K562 (cell line): Measurements from ENCODE around the gene IL11. TPM values are rescaled to one million over a fixed set of nuclear protein-coding genes. Genes with fewer than 3 reads are reported as not detected.

ENCODE experiments used
- CBFA2T3 ChIP-seq: fragments of 450-650 bp; IDR thresholded peaks from 2 replicates; pipeline ENCODE4 v1.6.1; 2017
- CGGBP1 ChIP-seq: fragments of 250-450 bp; sonication (Bioruptor Pico); IDR thresholded peaks from 2 replicates; pipeline ENCODE4 v1.9.0; 2021; ENCODE audit warnings: mild to moderate bottlenecking
- ETS2 ChIP-seq: IDR thresholded peaks from 2 replicates; pipeline ENCODE4 v1.6.1; 2016; ENCODE audit warnings: borderline replicate concordance, missing genetic modification characterization, mild to moderate bottlenecking, moderate library complexity, missing compliant biosample characterization; ENCODE audit not compliant: poor library complexity, severe bottlenecking
- KAT7 ChIP-seq: sonication (generic); formaldehyde crosslinking; IDR thresholded peaks from 2 replicates; pipeline ENCODE4 v1.8.0; 2022; ENCODE audit warnings: missing genetic modification reagents, mild to moderate bottlenecking, borderline replicate concordance
- NELFE ChIP-seq: IDR thresholded peaks from 2 replicates; pipeline ENCODE4 v1.6.1; 2011; ENCODE audit warnings: mild to moderate bottlenecking; ENCODE audit not compliant: insufficient read depth, insufficient read length
- POLR2B ChIP-seq: fragments of 450-650 bp; IDR thresholded peaks from 2 replicates; pipeline ENCODE4 v1.6.1; 2018; ENCODE audit warnings: low read depth; ENCODE audit not compliant: partially characterized antibody
- PRMT5 ChIP-seq: sonication (generic); formaldehyde crosslinking; IDR thresholded peaks from 2 replicates; pipeline ENCODE4 v1.5.0; 2020; ENCODE audit warnings: missing genetic modification reagents
- RFX1 ChIP-seq: fragments of 450-650 bp; IDR thresholded peaks from 2 replicates; pipeline ENCODE4 v1.6.1; 2016; ENCODE audit warnings: mild to moderate bottlenecking, moderate library complexity
- SAFB2 ChIP-seq: fragments of 200-400 bp; formaldehyde crosslinking; IDR thresholded peaks from 2 replicates; pipeline ENCODE4 v1.6.1; 2018; ENCODE audit warnings: borderline replicate concordance, low read length, low read depth, moderate library complexity; ENCODE audit not compliant: severe bottlenecking
- SOX6 ChIP-seq: fragments of 450-650 bp; IDR thresholded peaks from 2 replicates; pipeline ENCODE4 v1.6.1; 2014; ENCODE audit warnings: mild to moderate bottlenecking
- TAF1 ChIP-seq: IDR thresholded peaks from 2 replicates; pipeline ENCODE4 v1.6.1; 2011; ENCODE audit warnings: mild to moderate bottlenecking, low read length, moderate library complexity; ENCODE audit not compliant: insufficient read depth, control insufficient read depth, severe bottlenecking; ENCODE audit errors: extremely low read depth
- UBTF ChIP-seq, 2 experiments: IDR thresholded peaks; 2 replicates each; pipeline ENCODE4 v1.6.1; 2012; ENCODE audit warnings: improper control_type of control experiment in 2 of 2, low read depth in 2 of 2, low read length in 2 of 2, borderline replicate concordance in 1 of 2
- ZFPM2 ChIP-seq: fragments of 250-450 bp; sonication (Bioruptor Pico); IDR thresholded peaks from 2 replicates; pipeline ENCODE4 v1.5.1; 2022; ENCODE audit warnings: mild to moderate bottlenecking
- ZNF384 ChIP-seq: IDR thresholded peaks from 2 replicates; pipeline ENCODE4 v1.6.1; 2012; ENCODE audit warnings: low read depth, low read length, improper control_type of control experiment
- ZNF398 ChIP-seq: fragments of 250-450 bp; sonication (Bioruptor Pico); IDR thresholded peaks from 2 replicates; pipeline ENCODE4 v1.8.0; 2021; ENCODE audit warnings: moderate library complexity, mild to moderate bottlenecking, inconsistent platforms
- ZNF449 ChIP-seq: fragments of 250-450 bp; sonication (Bioruptor Pico); IDR thresholded peaks from 2 replicates; pipeline ENCODE4 v1.8.0; 2022; ENCODE audit warnings: moderate library complexity, mild to moderate bottlenecking, inconsistent platforms
- ZNF584 ChIP-seq: fragments of 200-800 bp; sonication (Bioruptor generic); IDR thresholded peaks from 2 replicates; pipeline ENCODE4 v1.6.1; 2016; ENCODE audit warnings: low read depth, mild to moderate bottlenecking, missing genetic modification characterization, missing compliant biosample characterization
- ZNF699 ChIP-seq: fragments of 250-450 bp; sonication (Bioruptor Pico); IDR thresholded peaks from 2 replicates; pipeline ENCODE4 v1.8.0; 2021; ENCODE audit warnings: mild to moderate bottlenecking, moderate library complexity; ENCODE audit not compliant: insufficient replicate concordance
- polyA plus RNA-seq, 8 experiments: library from polyadenylated mRNA; depleted of rRNA in 4 of 8; stranded (reverse) in 5 of 8; unstranded in 3 of 8; fragments of >200 nt; fragmentation: Nextera tagmentation in 2 of 8; fragmentation: Illumina TruSeq in 1 of 8; extraction: Ambion mirVana in 2 of 8; extraction: Trizol in 1 of 8; gene quantifications; 2 replicates each; pipeline versions ENCODE4 v1.2.1 to v1.2.3, GENCODE V29; 2011 to 2014; ENCODE audit warnings: inconsistent platforms in 1 of 8, missing spikeins in 1 of 8
- total RNA-seq, 7 experiments: library from RNA; depleted of rRNA in 6 of 7; stranded (reverse); fragments of >200 nt in 6 of 7; fragmentation: Illumina TruSeq in 2 of 7; extraction: Trizol in 2 of 7; gene quantifications; 2 replicates each; pipeline versions ENCODE4 v1.2.1 to v1.2.3, GENCODE V29; 2011 to 2021; ENCODE audit warnings: low replicate concordance in 1 of 7

IL11 gene
- total and polyA plus RNA-seq, 9 of the 15 experiments (the other 6 are each of a cell fraction or from before 2014, with no cell fraction given), result 0.04 to 0.42 (median 0.06) TPM; not detected in 6

GRCh38 chr19:55410168-55410567 lies 39.9 kb upstream of the IL11 start (continued):
- TF ChIP-seq ZNF449 (CRISPR knock-in tag), result no peak
- no peak for TF ChIP-seq ZNF398 (CRISPR knock-in tag)
- no peak for TF ChIP-seq SAFB2
- TF ChIP-seq TAF1, result no peak
- no peak for TF ChIP-seq RFX1
- TF ChIP-seq ETS2 (tag), result no peak
- TF ChIP-seq ZFPM2, result no peak
- TF ChIP-seq ZNF584 (CRISPR knock-in tag), result no peak
- TF ChIP-seq POLR2B, result no peak
- no peak for TF ChIP-seq CGGBP1
- no peak for TF ChIP-seq NELFE
- no peak for TF ChIP-seq ZNF384
- peak; percentile 46; the same call in 1 of the 2 replicates for TF ChIP-seq CBFA2T3
- TF ChIP-seq KAT7 (CRISPR knock-in tag), result no peak
- TF ChIP-seq ZNF699, result no peak
- TF ChIP-seq PRMT5 (CRISPR knock-in tag), result no peak
- no peak for TF ChIP-seq UBTF (IDR thresholded peaks at IDR 0.05; ENCODE audit: borderline replicate concordance in 1 of 2, low read depth in 2 of 2, low read length in 2 of 2)
- TF ChIP-seq SOX6, result peak; percentile 38; the same call in 1 of the 2 replicates
